Ovary (tissue), 3 donors: ENCODE measurements around the gene MCM7.

Source experiments
- POLR2A ChIP-seq: fragments of 450-650 bp; IDR thresholded peaks from one replicate; pipeline ENCODE4 v1.6.1; 2017; ENCODE audit warnings: antibody characterized with exemption, mild to moderate bottlenecking, moderate library complexity
- TF ChIP-seq, protein P1 (sequence below), 3 donors: fragments of 450-650 bp in 2 of 3; fragments of 200-600 bp in 1 of 3; IDR thresholded peaks; one replicate each; pipeline versions ENCODE4 v1.5.1 to v1.8.0; 2016 to 2022; ENCODE audit warnings: antibody characterized with exemption in 3 of 3, mild to moderate bottlenecking in 1 of 3
- donor health status: DM: no; HTN: no; CAD: no.

DNA sequence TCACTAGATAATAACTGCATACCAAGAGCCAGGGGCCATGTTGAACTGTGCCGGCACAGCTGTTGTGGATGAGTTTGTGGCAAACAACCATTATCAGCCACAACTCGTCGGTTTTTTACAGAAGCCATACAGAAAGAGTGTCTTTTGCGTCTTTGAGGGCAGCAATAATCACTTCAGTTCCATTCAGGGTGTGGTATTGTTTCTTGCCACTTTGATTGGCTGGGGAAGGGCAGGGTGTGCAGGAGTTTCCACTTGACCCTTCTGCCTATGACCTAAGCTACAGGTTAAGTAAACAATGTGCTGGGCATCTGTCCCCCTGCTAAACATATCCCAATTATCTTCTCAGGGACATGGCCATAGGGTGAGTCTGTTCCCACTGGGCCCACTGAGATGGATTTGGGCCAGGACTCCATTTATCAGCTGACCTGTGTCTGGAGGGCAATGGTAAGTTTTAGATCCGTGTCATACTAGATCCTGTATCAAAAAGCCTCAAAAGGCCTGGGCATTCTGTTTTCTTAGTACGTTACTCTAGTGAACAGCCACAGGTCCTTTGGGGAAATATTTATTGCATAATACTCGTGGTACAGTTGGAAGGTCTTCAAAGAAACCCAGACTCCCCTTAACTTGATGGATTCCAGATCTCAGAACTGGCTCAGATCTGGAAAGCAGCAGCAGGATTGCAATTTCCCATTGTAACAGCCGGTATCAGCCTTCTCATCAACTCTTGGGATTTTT, 35.6 kb downstream of the MCM7 start:
- TF ChIP-seq, protein P1, sequence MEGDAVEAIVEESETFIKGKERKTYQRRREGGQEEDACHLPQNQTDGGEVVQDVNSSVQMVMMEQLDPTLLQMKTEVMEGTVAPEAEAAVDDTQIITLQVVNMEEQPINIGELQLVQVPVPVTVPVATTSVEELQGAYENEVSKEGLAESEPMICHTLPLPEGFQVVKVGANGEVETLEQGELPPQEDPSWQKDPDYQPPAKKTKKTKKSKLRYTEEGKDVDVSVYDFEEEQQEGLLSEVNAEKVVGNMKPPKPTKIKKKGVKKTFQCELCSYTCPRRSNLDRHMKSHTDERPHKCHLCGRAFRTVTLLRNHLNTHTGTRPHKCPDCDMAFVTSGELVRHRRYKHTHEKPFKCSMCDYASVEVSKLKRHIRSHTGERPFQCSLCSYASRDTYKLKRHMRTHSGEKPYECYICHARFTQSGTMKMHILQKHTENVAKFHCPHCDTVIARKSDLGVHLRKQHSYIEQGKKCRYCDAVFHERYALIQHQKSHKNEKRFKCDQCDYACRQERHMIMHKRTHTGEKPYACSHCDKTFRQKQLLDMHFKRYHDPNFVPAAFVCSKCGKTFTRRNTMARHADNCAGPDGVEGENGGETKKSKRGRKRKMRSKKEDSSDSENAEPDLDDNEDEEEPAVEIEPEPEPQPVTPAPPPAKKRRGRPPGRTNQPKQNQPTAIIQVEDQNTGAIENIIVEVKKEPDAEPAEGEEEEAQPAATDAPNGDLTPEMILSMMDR (IDR thresholded peaks at IDR 0.05) = no peak
- no peak for TF ChIP-seq POLR2A
